BE2C (cell line): ENCODE results near the gene ACSL3.
A peak's percentile ranks its signal among the peaks of the same experiment; 100 is the strongest.
"Not testable (repeated sequence)": the region's sequence is repeated elsewhere in the genome, so short reads cannot be mapped to it uniquely, and the experiment has no call there.

Source experiments
- DNase-seq: peaks from one replicate; pipeline ENCODE4 v3.0.0-alpha.2; 2020
- H3K27me3 ChIP-seq: fragments of 250-450 bp; sonication (Bioruptor Pico); 2 replicates; pipeline ENCODE4 v1.5.1; 2020; ENCODE audit warnings: mild to moderate bottlenecking
- H3K36me3 ChIP-seq: fragments of 250-450 bp; sonication (Bioruptor Pico); 2 replicates; pipeline ENCODE4 v1.5.1; 2020; ENCODE audit warnings: mild to moderate bottlenecking
- H3K4me1 ChIP-seq: fragments of 250-450 bp; sonication (Bioruptor Pico); 2 replicates; pipeline ENCODE4 v1.5.1; 2020
- H3K4me3 ChIP-seq: 2 replicates; pipeline ENCODE4 v1.5.1; 2011; ENCODE audit warnings: low read depth, low read length
- H3K9me3 ChIP-seq: fragments of 250-450 bp; sonication (Bioruptor Pico); 2 replicates; pipeline ENCODE4 v1.5.1; 2020
- TF ChIP-seq, protein P1 (sequence below): IDR thresholded peaks from 2 replicates; pipeline ENCODE4 v1.5.1; 2012; ENCODE audit warnings: mild to moderate bottlenecking, low read depth, low read length

ACSL3 gene

GRCh38 chr2:222909286-222909685 lies 48.5 kb downstream of the ACSL3 start:
- TF ChIP-seq, protein P1, sequence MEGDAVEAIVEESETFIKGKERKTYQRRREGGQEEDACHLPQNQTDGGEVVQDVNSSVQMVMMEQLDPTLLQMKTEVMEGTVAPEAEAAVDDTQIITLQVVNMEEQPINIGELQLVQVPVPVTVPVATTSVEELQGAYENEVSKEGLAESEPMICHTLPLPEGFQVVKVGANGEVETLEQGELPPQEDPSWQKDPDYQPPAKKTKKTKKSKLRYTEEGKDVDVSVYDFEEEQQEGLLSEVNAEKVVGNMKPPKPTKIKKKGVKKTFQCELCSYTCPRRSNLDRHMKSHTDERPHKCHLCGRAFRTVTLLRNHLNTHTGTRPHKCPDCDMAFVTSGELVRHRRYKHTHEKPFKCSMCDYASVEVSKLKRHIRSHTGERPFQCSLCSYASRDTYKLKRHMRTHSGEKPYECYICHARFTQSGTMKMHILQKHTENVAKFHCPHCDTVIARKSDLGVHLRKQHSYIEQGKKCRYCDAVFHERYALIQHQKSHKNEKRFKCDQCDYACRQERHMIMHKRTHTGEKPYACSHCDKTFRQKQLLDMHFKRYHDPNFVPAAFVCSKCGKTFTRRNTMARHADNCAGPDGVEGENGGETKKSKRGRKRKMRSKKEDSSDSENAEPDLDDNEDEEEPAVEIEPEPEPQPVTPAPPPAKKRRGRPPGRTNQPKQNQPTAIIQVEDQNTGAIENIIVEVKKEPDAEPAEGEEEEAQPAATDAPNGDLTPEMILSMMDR = no peak
- Histone ChIP-seq H3K4me1 (no peaks in the 10 kb centered on the region; the same call in 1 of the 2 replicates), H3K36me3 (peaks cover 12% of the 10 kb centered on the region), H3K4me3 (no peak overlapping the region), H3K9me3 (no peaks in the 10 kb centered on the region), H3K27me3 (no peaks in the 10 kb centered on the region)
- no peak for DNase-seq

- TF ChIP-seq, protein P1 = no peak
- H3K9me3 ChIP-seq = no peaks in the 10 kb centered on the region
- H3K27me3 ChIP-seq = no peaks in the 10 kb centered on the region
- no peak overlapping the region for H3K4me3 ChIP-seq
- peaks cover 6% of the 10 kb centered on the region; the same call in 1 of the 2 replicates for H3K4me1 ChIP-seq
- no peak for DNase-seq
- peaks cover 21% of the 10 kb centered on the region for H3K36me3 ChIP-seq
Observed at GRCh38 chr2:222912117-222912516, 51.3 kb downstream of the ACSL3 start.

- H3K9me3 ChIP-seq = no peaks in the 10 kb centered on the region
- TF ChIP-seq, protein P1 = no peak
- DNase-seq = no peak
- no peaks in the 10 kb centered on the region for H3K27me3 ChIP-seq
- peaks cover 22% of the 10 kb centered on the region for H3K36me3 ChIP-seq
- H3K4me1 ChIP-seq = peaks cover 6% of the 10 kb centered on the region; the same call in 1 of the 2 replicates
- no peak overlapping the region for H3K4me3 ChIP-seq
Observed at GRCh38 chr2:222912776-222913175, 51.9 kb downstream of the ACSL3 start.

- TF ChIP-seq, protein P1 = peak; percentile 55
- Histone ChIP-seq H3K9me3 (no peaks in the 10 kb centered on the region), H3K27me3 (no peaks in the 10 kb centered on the region), H3K4me3 (no peak overlapping the region), H3K36me3 (peaks cover 31% of the 10 kb centered on the region), H3K4me1 (peaks cover 6% of the 10 kb centered on the region; the same call in 1 of the 2 replicates)
- DNase-seq = no peak
Observed at GRCh38 chr2:222915092-222915957, 54.5 kb downstream of the ACSL3 start.

DNA sequence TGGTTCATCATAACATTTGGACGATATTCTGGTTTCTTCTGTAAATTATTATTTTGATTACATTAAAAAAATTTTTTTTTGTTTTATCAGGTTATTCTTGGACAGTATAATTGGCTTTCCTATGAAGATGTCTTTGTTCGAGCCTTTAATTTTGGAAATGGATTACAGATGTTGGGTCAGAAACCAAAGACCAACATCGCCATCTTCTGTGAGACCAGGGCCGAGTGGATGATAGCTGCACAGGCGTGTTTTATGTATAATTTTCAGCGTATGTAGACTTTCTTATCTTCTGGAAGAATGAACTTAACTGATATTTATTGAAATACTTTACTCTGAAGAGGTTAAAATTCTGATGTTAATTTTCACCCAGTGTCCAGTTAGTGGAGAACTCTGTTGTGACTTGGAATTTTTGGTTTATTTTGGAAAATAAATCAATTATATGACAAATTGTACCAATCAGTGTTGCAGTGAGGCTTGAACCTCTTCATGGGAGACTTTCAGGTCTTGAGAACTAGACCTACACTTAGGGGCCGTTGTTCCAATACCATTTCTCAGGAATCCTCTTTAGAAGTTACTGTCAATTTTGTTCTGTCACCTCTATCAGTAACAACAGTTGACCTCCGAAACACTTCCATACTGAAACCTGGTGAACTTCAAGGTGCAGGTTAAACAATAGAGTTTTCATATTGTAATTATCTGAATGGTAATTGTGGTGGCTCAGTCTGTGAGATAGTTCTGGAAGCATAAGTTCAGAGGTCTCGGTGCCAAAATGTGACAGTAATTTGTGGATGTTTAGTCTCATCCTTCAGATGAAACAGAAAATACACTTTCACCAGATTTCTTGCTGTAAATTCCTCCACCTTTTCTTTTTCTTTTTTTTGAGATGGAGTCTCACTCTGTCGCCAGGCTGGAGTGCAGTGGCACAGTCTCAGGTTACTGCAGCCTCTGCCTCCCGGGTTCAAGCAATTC lies 55.7 kb downstream of the ACSL3 start:
- H3K4me1 ChIP-seq = peaks cover 6% of the 10 kb centered on the region; the same call in 1 of the 2 replicates
- no peaks in the 10 kb centered on the region for H3K9me3 ChIP-seq
- H3K27me3 ChIP-seq = no peaks in the 10 kb centered on the region
- H3K4me3 ChIP-seq = no peak overlapping the region
- TF ChIP-seq, protein P1 = peak; percentile 29
- DNase-seq = no peak
- peaks cover 32% of the 10 kb centered on the region for H3K36me3 ChIP-seq

GRCh38 chr2:222917212-222917611 lies 56.4 kb downstream of the ACSL3 start:
- H3K9me3 ChIP-seq, H3K4me1 ChIP-seq, H3K27me3 ChIP-seq, DNase-seq, H3K4me3 ChIP-seq: not testable (repeated sequence)
- peaks cover 39% of the 10 kb centered on the region for H3K36me3 ChIP-seq
